ENCODE results near the gene TMEM175.

The TMEM175 gene

GRCh38 chr4:892780-893179 is 39.5 kb upstream of the TMEM175 start:
- H2AFZ ChIP-seq (ENCODE audit: insufficient read depth, low read length, poor library complexity) = no peak overlapping the region
- no peak overlapping the region for H3K18ac ChIP-seq (ENCODE audit: low read length)
- no peaks in the 10 kb centered on the region for H3K9me3 ChIP-seq (ENCODE audit: insufficient read depth, low read depth, low read length)
- DNase-seq = no peak
- no peak overlapping the region for H3K4me2 ChIP-seq (ENCODE audit: low read length)
- no peaks in the 10 kb centered on the region for H3K79me2 ChIP-seq (ENCODE audit: control insufficient read depth, insufficient read depth, low read length, poor library complexity)
- no peak overlapping the region for H3K14ac ChIP-seq (ENCODE audit: low read length)
- H3K23ac ChIP-seq (ENCODE audit: low read length) = no peak overlapping the region
- H2BK120ac ChIP-seq (ENCODE audit: insufficient read depth, low read length, poor library complexity) = no peak overlapping the region
- H2AK5ac ChIP-seq (ENCODE audit: low read length) = no peak overlapping the region
- H3K4me3 ChIP-seq (ENCODE audit: low read depth, low read length) = no peak overlapping the region
- H3K36me3 ChIP-seq (ENCODE audit: control insufficient read depth in 1 of 2, insufficient read depth in 2 of 2, low read length in 2 of 2) = peaks cover 80 to 84% of the 10 kb centered on the region in 2 experiments
- WGBS (ENCODE audit: extremely low coverage, insufficient coverage, insufficient read length) = no CpG with 5 or more reads among the region's 10 CpGs
- H4K91ac ChIP-seq (ENCODE audit: low read depth, low read length) = no peak overlapping the region
- no peak overlapping the region for H3K4ac ChIP-seq (ENCODE audit: low read depth, low read length)
- no peak overlapping the region for H4K12ac ChIP-seq (ENCODE audit: low read depth, low read length)
- H3K4me1 ChIP-seq (ENCODE audit: control insufficient read depth in 1 of 2, insufficient read depth in 2 of 2, low read length in 2 of 2) = no peaks in the 10 kb centered on the region
- H3K27ac ChIP-seq (ENCODE audit: low read depth, low read length) = no peak overlapping the region
- H2BK12ac ChIP-seq (ENCODE audit: low read length) = no peak overlapping the region
- H3K79me1 ChIP-seq (ENCODE audit: low read length) = no peaks in the 10 kb centered on the region
- H2BK5ac ChIP-seq (ENCODE audit: low read depth, low read length, poor library complexity) = no peak overlapping the region
- no peak overlapping the region for H4K8ac ChIP-seq (ENCODE audit: low read depth, low read length)
- H3K27me3 ChIP-seq (ENCODE audit: insufficient read depth, low read length) = no peaks in the 10 kb centered on the region
- no peak overlapping the region for H3K9ac ChIP-seq (ENCODE audit: low read length)

DNA sequence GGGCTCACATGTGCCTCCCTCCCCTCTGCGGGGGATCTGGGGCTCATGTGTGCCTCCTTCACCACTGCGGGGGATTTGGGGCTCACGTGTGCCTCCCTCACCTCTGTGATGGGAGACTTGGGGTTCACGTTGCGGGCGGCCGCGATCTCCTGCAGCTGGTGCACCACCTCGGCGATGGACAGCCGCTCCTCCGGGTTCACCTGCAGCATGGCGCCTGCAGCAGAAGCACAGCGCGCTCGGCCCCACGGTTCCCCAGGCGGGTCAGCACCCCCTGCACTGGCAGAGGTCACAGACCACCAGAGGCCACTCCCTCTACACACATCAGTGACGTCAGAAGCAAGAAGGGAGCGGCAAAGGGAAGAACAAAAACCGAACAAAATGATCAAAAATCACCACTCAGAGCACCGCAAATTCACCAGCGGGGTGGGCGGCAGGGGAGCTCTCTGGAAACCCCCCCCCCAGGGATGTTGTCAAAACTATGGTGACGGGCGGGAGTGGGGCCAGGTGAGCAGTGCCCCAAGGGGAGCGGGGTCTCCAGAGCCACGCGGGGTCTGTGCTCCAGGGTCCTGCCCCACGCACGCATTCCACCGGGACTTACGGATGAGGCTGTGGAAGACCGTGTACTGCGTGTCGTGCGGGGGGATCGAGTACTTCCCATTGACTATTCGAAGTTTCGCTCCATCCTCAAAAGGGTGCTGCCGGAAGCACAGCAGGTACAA is 38.8 kb upstream of the TMEM175 start:
- no peak overlapping the region for H2BK5ac ChIP-seq (ENCODE audit: low read depth, low read length, poor library complexity)
- no peaks in the 10 kb centered on the region for H3K9me3 ChIP-seq (ENCODE audit: insufficient read depth, low read depth, low read length)
- no peak overlapping the region for H4K91ac ChIP-seq (ENCODE audit: low read depth, low read length)
- DNase-seq = no peak
- no peak overlapping the region for H2BK120ac ChIP-seq (ENCODE audit: insufficient read depth, low read length, poor library complexity)
- no peak overlapping the region for H4K8ac ChIP-seq (ENCODE audit: low read depth, low read length)
- no peak overlapping the region for H3K27ac ChIP-seq (ENCODE audit: low read depth, low read length)
- no peak overlapping the region for H3K14ac ChIP-seq (ENCODE audit: low read length)
- no peak overlapping the region for H3K18ac ChIP-seq (ENCODE audit: low read length)
- whole genome bisulfite sequencing (ENCODE audit: extremely low coverage, insufficient coverage, insufficient read length) = no CpG with 5 or more reads among the region's 41 CpGs
- H3K4me2 ChIP-seq (ENCODE audit: low read length) = no peak overlapping the region
- no peak overlapping the region for H3K4ac ChIP-seq (ENCODE audit: low read depth, low read length)
- no peak overlapping the region for H3K9ac ChIP-seq (ENCODE audit: low read length)
- H3K79me2 ChIP-seq (ENCODE audit: control insufficient read depth, insufficient read depth, low read length, poor library complexity) = no peaks in the 10 kb centered on the region
- H4K12ac ChIP-seq (ENCODE audit: low read depth, low read length) = no peak overlapping the region
- H3K23ac ChIP-seq (ENCODE audit: low read length) = no peak overlapping the region
- H3K4me3 ChIP-seq (ENCODE audit: low read depth, low read length) = no peak overlapping the region
- H3K79me1 ChIP-seq (ENCODE audit: low read length) = no peaks in the 10 kb centered on the region
- H2AFZ ChIP-seq (ENCODE audit: insufficient read depth, low read length, poor library complexity) = no peak overlapping the region
- H2BK12ac ChIP-seq (ENCODE audit: low read length) = no peak overlapping the region
- H3K4me1 ChIP-seq (ENCODE audit: control insufficient read depth in 1 of 2, insufficient read depth in 2 of 2, low read length in 2 of 2) = no peaks in the 10 kb centered on the region
- H2AK5ac ChIP-seq (ENCODE audit: low read length) = no peak overlapping the region
- no peaks in the 10 kb centered on the region for H3K27me3 ChIP-seq (ENCODE audit: insufficient read depth, low read length)
- peaks cover 77 to 81% of the 10 kb centered on the region in 2 experiments for H3K36me3 ChIP-seq (ENCODE audit: control insufficient read depth in 1 of 2, insufficient read depth in 2 of 2, low read length in 2 of 2)

- Histone ChIP-seq H3K79me2 (ENCODE audit: control insufficient read depth, insufficient read depth, low read length, poor library complexity) (no peaks in the 10 kb centered on the region), H2BK5ac (ENCODE audit: low read depth, low read length, poor library complexity) (no peak overlapping the region), H3K9ac (ENCODE audit: low read length) (no peak overlapping the region), H2AK5ac (ENCODE audit: low read length) (no peak overlapping the region), H3K18ac (ENCODE audit: low read length) (no peak overlapping the region), H3K4ac (ENCODE audit: low read depth, low read length) (no peak overlapping the region), H4K91ac (ENCODE audit: low read depth, low read length) (no peak overlapping the region), H3K23ac (ENCODE audit: low read length) (no peak overlapping the region), H3K27ac (ENCODE audit: low read depth, low read length) (no peak overlapping the region), H3K4me1 (ENCODE audit: control insufficient read depth in 1 of 2, insufficient read depth in 2 of 2, low read length in 2 of 2) (no peaks in the 10 kb centered on the region), H3K36me3 (ENCODE audit: control insufficient read depth in 1 of 2, insufficient read depth in 2 of 2, low read length in 2 of 2) (peaks cover 74% of the 10 kb centered on the region in 2 experiments), H2BK12ac (ENCODE audit: low read length) (no peak overlapping the region), H2AFZ (ENCODE audit: insufficient read depth, low read length, poor library complexity) (no peak overlapping the region), H3K4me2 (ENCODE audit: low read length) (no peak overlapping the region), H3K14ac (ENCODE audit: low read length) (no peak overlapping the region), H3K27me3 (ENCODE audit: insufficient read depth, low read length) (no peaks in the 10 kb centered on the region), H3K4me3 (ENCODE audit: low read depth, low read length) (no peak overlapping the region), H3K9me3 (ENCODE audit: insufficient read depth, low read depth, low read length) (no peaks in the 10 kb centered on the region), H4K8ac (ENCODE audit: low read depth, low read length) (no peak overlapping the region), H3K79me1 (ENCODE audit: low read length) (no peaks in the 10 kb centered on the region), H4K12ac (ENCODE audit: low read depth, low read length) (no peak overlapping the region), H2BK120ac (ENCODE audit: insufficient read depth, low read length, poor library complexity) (no peak overlapping the region)
- DNase-seq = no peak
- WGBS (ENCODE audit: extremely low coverage, insufficient coverage, insufficient read length) = no CpG with 5 or more reads among the region's 40 CpGs
Observed at GRCh38 chr4:893995-894705, 38.1 kb upstream of the TMEM175 start.

DNA sequence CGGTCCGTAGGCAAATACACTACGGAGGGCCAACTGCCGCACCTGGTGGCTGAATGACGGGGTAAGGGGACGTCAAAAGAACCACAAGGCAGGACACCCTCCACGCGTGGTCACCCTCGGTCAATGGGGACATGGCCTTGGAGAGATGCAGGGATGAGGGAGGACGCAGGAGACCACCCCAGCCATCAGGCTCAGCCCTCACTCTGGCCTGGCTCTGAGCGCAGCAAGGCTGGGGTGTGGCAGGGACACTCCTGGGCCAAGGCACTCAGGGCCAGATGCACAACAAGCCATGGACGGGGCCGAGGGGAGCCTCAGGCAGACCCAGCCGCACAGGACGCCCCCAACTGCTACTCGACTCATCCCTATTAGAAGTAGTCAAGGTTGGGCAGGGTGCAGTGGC is 36.7 kb upstream of the TMEM175 start:
- no peaks in the 10 kb centered on the region for H3K9me3 ChIP-seq (ENCODE audit: insufficient read depth, low read depth, low read length)
- no CpG with 5 or more reads among the region's 16 CpGs for WGBS (ENCODE audit: extremely low coverage, insufficient coverage, insufficient read length)

More for the DNA sequence above, 36.7 kb upstream of the TMEM175 start:
- no peak for DNase-seq
- H3K27ac ChIP-seq (ENCODE audit: low read depth, low read length) = no peak overlapping the region
- no peak overlapping the region for H2AK5ac ChIP-seq (ENCODE audit: low read length)
- H3K14ac ChIP-seq (ENCODE audit: low read length) = no peak overlapping the region
- H3K27me3 ChIP-seq (ENCODE audit: insufficient read depth, low read length) = no peaks in the 10 kb centered on the region
- H2BK120ac ChIP-seq (ENCODE audit: insufficient read depth, low read length, poor library complexity) = no peak overlapping the region
- H2AFZ ChIP-seq (ENCODE audit: insufficient read depth, low read length, poor library complexity) = no peak overlapping the region
- H3K9ac ChIP-seq (ENCODE audit: low read length) = no peak overlapping the region
- H4K8ac ChIP-seq (ENCODE audit: low read depth, low read length) = no peak overlapping the region
- no peak overlapping the region for H3K4me2 ChIP-seq (ENCODE audit: low read length)
- H3K79me1 ChIP-seq (ENCODE audit: low read length) = no peaks in the 10 kb centered on the region
- no peak overlapping the region for H2BK5ac ChIP-seq (ENCODE audit: low read depth, low read length, poor library complexity)
- H3K36me3 ChIP-seq (ENCODE audit: control insufficient read depth in 1 of 2, insufficient read depth in 2 of 2, low read length in 2 of 2) = peaks cover 62 to 73% of the 10 kb centered on the region in 2 experiments
- no peaks in the 10 kb centered on the region for H3K79me2 ChIP-seq (ENCODE audit: control insufficient read depth, insufficient read depth, low read length, poor library complexity)
- H4K12ac ChIP-seq (ENCODE audit: low read depth, low read length) = no peak overlapping the region
- H3K23ac ChIP-seq (ENCODE audit: low read length) = no peak overlapping the region
- H3K18ac ChIP-seq (ENCODE audit: low read length) = no peak overlapping the region
- no peak overlapping the region for H3K4ac ChIP-seq (ENCODE audit: low read depth, low read length)
- no peak overlapping the region for H3K4me3 ChIP-seq (ENCODE audit: low read depth, low read length)
- no peaks in the 10 kb centered on the region for H3K4me1 ChIP-seq (ENCODE audit: control insufficient read depth in 1 of 2, insufficient read depth in 2 of 2, low read length in 2 of 2)
- H4K91ac ChIP-seq (ENCODE audit: low read depth, low read length) = no peak overlapping the region
- no peak overlapping the region for H2BK12ac ChIP-seq (ENCODE audit: low read length)
